ENCODE results near the gene TMEM205. TPM values are rescaled to one million over a fixed set of nuclear protein-coding genes. Genes with fewer than 3 reads are reported as not detected.

TMEM205 gene
- total and polyA plus RNA-seq, 2 of the 13 experiments (the other 11 are each of a cell fraction or from before 2014, with no cell fraction given): 45.5 to 98.7 TPM

- TF ChIP-seq PHF20 (CRISPR knock-in tag; IDR thresholded peaks at IDR 0.05) (no peak), KLF12 (CRISPR knock-in tag; IDR thresholded peaks at IDR 0.05; ENCODE audit: borderline replicate concordance) (no peak), SNAI1 (CRISPR knock-in tag; IDR thresholded peaks at IDR 0.05; ENCODE audit: borderline replicate concordance) (no peak), REPIN1 (CRISPR knock-in tag; IDR thresholded peaks at IDR 0.05; ENCODE audit: borderline replicate concordance, low read depth) (no peak), NR2F6 (IDR thresholded peaks at IDR 0.05) (no peak), NR2F6 (CRISPR knock-in tag; IDR thresholded peaks at IDR 0.05) (no peak), MAF1 (CRISPR knock-in tag; IDR thresholded peaks at IDR 0.05; ENCODE audit: borderline replicate concordance) (no peak), SOX13 (IDR thresholded peaks at IDR 0.05) (no peak), SOX13 (CRISPR knock-in tag; conservative IDR thresholded peaks at IDR 0.05 in 1 of 2, IDR thresholded peaks at IDR 0.05 in 1 of 2) (0 out of 4 replicates have a peak, but pooled peaks of 1 of the 2 experiments have one; percentile 6), ZNF350 (CRISPR knock-in tag; IDR thresholded peaks at IDR 0.05; ENCODE audit: borderline replicate concordance, low read depth) (no peak; the same call in 1 of the 2 replicates), ERF (CRISPR knock-in tag; IDR thresholded peaks at IDR 0.05) (peak; percentile 32; the same call in 1 of the 2 replicates), ZNF205 (CRISPR knock-in tag; IDR thresholded peaks at IDR 0.05) (no peak), ZNF678 (CRISPR knock-in tag; IDR thresholded peaks at IDR 0.05) (no peak), MXD3 (CRISPR knock-in tag; IDR thresholded peaks at IDR 0.05) (no peak; the same call in 1 of the 2 replicates), ZNF792 (CRISPR knock-in tag; IDR thresholded peaks at IDR 0.05) (no peak), KMT2A (CRISPR knock-in tag; IDR thresholded peaks at IDR 0.05) (no peak), PPARG (CRISPR knock-in tag; conservative IDR thresholded peaks at IDR 0.05) (no peak), POGZ (CRISPR knock-in tag; IDR thresholded peaks at IDR 0.05) (no peak), RFXANK (CRISPR knock-in tag; IDR thresholded peaks at IDR 0.05) (no peak), ARNT (IDR thresholded peaks at IDR 0.05) (no peak), HNRNPH1 (optimal IDR thresholded peaks at IDR 0.05; ENCODE audit: low read depth, low read length) (no peak), FOXK1 (CRISPR knock-in tag; IDR thresholded peaks at IDR 0.05; ENCODE audit: borderline replicate concordance, low read depth) (peak; percentile 13; the same call in 1 of the 2 replicates), DNMT1 (CRISPR knock-in tag; IDR thresholded peaks at IDR 0.05) (no peak), HOXA5 (CRISPR knock-in tag; IDR thresholded peaks at IDR 0.05) (no peak; the same call in 1 of the 2 replicates), RCOR2 (CRISPR knock-in tag; IDR thresholded peaks at IDR 0.05) (no peak), SP2 (CRISPR knock-in tag; IDR thresholded peaks at IDR 0.05) (peak; percentile 93), ZNF292 (CRISPR knock-in tag; IDR thresholded peaks at IDR 0.05; ENCODE audit: borderline replicate concordance, low read depth) (no peak), ZMAT3 (CRISPR knock-in tag; conservative IDR thresholded peaks at IDR 0.05) (no peak), NR3C1 (CRISPR knock-in tag; IDR thresholded peaks at IDR 0.05) (no peak), KDM2A (CRISPR knock-in tag; IDR thresholded peaks at IDR 0.05; ENCODE audit: borderline replicate concordance, low read depth) (peak; percentile 56), HNRNPL (IDR thresholded peaks at IDR 0.05; ENCODE audit: low read depth, low read length) (0 out of 2 replicates have a peak, but pooled peaks have one; percentile 32), ZNF543 (CRISPR knock-in tag; IDR thresholded peaks at IDR 0.05) (0 out of 2 replicates have a peak, but pooled peaks have one; percentile 34), ZNF703 (CRISPR knock-in tag; IDR thresholded peaks at IDR 0.05; ENCODE audit: borderline replicate concordance) (no peak), ZNF772 (CRISPR knock-in tag; IDR thresholded peaks at IDR 0.05) (no peak), PHF21A (CRISPR knock-in tag; IDR thresholded peaks at IDR 0.05) (peak; percentile 67), RBM22 (optimal IDR thresholded peaks at IDR 0.05; ENCODE audit: low read length) (no peak)
These were observed at the start of gene TMEM205, which contains the start of gene CCDC159 (continued) for GRCh38 chr19:11346104-11346940.
